Measurements from ENCODE around the gene CCDC60.

CCDC60 gene

DNA sequence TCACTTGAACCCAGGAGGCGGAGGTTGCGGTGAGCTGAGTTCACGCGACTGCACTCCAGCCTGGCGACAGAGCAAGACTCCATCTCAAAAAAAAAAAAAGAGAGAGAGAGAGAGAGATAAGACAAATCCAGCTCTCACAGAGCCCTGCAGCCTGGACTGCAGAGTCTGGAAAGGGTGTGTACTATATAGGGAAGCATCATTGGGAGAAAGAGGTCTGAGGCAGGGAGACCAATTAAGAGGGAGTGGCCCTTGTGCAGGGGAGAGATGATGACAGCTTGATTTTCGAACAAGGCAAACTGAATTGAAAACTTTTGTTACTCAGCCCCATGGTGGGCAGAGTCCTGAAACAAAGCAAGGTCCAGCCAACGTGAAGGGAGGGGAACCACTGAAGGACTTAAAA is 116.2 kb downstream of the CCDC60 start:
- no peak for DNase-seq

DNA sequence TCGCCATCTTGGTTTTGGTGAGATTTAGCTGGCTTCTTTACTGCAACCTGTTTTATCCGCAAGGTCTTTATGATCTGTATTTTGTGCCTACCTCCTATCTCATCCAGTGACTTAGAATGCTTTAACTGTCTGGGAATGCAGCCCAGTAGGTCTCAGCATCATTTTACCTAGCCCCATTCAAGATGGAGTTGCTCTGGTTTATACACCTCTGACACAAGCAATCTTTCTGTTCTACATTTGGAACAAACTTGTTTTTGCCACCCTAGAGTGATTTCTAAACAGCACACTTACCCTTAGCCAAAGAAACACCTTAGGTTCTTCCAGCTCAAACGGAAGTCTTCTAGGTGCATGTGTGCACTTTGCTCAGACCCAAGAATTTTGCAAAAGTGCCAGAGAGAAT is 122.3 kb downstream of the CCDC60 start:
- no peak for DNase-seq

- DNase-seq, result peak in 1 of 3 experiments; percentile 11
These were observed 122.7 kb downstream of the CCDC60 start for GRCh38 chr12:119457271-119457670.

DNA sequence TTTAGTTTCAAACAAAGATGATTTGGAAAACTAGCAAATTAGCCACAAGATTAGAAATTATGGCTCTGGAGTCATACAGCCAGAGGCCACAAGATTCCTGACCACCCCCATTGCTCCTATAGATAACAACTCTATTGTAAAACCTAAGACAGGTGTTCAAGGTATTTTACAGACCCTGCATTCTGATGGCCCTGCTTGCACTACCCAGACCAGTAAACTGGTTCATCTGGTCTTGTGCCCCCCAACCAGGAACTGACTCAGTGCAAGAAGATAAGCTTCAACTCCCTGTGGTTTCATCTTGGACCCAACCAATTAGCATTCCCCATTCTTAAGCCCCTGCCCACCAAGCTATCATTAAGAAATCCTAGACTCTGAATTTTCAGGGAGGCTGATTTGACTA is 125.0 kb downstream of the CCDC60 start:
- no peak for DNase-seq

DNA sequence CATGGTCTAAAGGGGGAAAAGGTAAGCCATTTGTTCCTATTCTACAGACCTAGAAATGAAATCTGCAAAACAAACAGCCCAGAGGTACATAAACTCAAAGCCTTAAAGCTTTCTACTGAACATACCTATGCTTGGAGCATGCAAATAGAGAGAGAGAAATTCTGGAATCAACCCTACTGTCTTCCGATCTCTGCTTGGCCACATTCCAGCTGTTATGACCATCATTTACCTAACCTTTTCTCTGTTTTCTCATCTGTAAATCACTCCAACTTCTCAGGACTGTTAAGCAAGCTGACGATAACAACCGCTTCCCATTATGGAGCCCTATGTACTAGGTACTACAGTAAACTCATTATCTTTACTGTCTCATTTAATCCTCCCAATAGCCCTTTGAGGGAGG is 126.3 kb downstream of the CCDC60 start:
- DNase-seq, result no peak

GRCh38 chr12:119461636-119462214 is 127.2 kb downstream of the CCDC60 start:
- DNase-seq, result no peak

GRCh38 chr12:119463211-119463926 is 128.8 kb downstream of the CCDC60 start:
- no peak for DNase-seq

DNA sequence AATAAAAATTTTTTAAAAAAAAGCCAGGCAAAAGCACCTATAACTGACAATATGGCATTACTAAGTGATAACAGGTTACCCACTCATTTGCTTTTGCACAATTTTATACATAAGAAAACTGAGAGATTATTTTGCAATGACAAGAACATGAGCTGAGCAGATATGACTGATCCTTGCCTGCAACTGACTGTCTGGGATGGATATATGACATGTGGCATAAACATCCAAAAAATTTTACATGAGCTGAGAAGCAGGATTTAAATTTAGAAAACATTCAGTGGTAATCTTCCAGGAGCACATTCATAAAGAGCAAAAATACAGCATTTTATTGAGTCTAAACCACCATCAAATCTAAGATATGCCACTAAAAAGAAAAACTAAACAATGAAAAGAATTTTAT is 133.8 kb downstream of the CCDC60 start:
- DNase-seq, result no peak

GRCh38 chr12:119475650-119476049 is 141.1 kb downstream of the CCDC60 start:
- no peak for DNase-seq

DNA sequence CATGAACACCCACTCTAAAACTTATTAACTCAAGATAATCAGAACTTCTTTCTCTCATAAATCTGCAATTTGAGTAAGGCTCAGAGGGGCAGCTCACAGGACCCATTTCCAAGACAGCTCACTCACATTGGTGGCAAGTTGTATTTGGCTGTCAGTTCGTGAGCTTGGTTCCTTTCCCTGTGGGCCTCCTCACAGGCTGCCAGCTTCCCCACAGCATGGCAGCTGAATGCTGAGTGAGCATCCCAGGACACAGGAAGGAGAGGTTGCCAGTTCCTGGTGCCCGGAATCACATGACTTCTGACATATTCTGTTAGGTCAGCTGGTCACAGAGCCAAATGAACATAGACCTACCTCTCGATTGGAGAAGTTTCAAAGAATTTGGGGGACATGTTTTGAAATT is 142.4 kb downstream of the CCDC60 start:
- no peak for DNase-seq

GRCh38 chr12:119479121-119479561 is 144.6 kb downstream of the CCDC60 start:
- peak in 1 of 3 experiments; percentile 16 for DNase-seq

GRCh38 chr12:119480551-119480950 is 146.0 kb downstream of the CCDC60 start:
- DNase-seq, result no peak

DNA sequence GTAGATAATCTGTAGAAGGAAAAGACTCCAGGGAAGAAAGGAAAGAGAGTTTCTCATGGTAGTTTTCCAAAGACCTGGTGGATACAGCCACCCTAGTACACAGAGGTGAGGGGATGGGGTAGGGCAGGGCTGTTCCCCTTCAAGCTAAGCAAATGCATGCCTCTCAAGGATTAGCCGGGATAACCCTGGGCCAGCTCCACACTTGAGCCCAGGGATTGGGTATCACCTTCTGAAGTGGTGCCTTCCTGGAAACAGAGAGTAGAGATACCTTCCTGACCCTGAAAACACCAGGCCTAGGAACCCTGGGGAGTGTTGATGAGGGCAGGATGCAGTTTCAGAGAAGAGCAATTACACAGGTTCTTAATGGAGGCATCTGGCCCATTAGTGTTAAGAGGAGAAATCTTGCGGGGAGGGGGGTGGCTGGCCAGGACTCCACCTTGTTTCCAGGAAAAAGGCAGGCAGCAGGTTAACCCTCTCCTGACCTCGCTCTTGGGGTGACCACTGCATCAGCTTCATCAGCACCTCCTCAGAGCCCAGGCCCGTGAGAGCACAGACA is 152.1 kb downstream of the CCDC60 start:
- DNase-seq, result peak; percentile 7 to 89 (median 66)

GRCh38 chr12:119491814-119492213 is 157.3 kb downstream of the CCDC60 start:
- no peak for DNase-seq

DNA sequence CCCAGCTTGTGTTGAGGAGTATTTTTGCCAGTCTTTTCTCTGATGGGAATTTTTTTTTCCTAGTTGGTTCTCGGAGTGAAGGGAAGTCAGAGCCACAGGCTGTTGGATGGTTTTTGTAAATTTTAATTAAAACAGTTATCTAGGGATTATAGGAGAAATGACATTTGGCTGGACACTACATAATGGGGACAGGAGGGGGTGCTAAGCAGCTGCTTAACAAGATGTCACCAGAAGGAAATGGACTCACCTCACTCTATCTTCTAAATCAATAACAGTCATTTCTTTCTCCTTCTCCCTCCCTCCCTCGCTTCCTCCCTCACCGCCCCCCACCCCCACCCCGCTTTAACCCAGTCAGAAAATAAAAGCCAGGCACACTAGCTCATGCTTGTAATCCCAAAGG is 165.7 kb downstream of the CCDC60 start:
- no peak for DNase-seq

GRCh38 chr12:119501052-119501451 is 166.5 kb downstream of the CCDC60 start:
- no peak for DNase-seq

DNA sequence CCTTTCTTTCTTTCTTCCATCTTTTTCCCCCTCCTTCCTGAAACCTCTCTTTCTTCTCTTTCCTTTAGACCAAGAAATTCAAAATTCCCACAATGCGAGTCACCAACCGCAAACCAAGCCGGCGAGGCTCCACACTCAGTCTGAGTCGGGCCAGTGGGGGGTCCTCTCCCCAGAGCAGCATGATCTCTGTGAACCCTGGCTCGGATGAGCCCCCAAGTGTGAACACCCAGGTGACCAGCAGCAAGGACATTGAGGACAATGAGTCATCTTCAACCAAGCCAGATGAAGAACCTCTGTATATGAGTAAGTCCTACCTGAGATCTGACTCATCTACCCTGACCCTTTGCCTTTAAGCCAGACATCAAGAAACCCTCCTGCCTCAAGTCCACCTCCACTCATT is 170.5 kb downstream of the CCDC60 start:
- no peak for DNase-seq

DNA sequence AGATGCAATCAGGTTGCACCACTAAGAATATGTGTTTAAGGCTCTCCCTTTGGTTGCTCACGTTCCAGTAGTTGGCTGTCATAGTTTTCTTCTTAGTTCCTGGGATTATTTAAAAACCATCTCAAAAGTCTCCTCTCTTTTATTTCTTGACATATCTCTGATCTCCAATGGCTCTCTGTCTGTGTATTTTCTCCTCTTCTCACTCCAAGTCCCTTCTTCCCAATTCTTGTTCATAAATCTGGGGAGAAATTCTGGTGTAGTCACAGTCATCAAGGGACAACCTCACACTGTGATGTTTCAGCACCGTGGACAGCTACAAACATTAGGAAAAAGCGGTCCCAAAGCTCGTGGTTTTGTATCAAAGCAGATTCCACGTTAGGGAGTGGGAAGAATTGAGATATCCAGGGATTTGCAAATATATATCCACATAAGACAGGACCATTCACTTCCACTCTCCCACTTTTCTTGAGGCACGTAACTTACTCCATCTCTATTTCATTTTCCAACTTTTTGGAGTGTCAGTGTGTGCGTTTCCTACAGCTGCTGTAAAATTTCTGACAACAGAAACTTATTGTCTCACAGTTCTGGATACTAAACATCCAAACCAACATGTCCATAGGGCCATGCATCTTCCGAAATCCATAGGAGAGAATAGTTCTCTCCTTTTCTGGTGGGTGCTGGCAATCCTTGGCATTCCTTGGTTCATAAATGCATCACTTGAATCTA is 178.4 kb downstream of the CCDC60 start:
- no peak for DNase-seq

GRCh38 chr12:119528241-119528640 is 193.7 kb downstream of the CCDC60 start:
- DNase-seq, result no peak

GRCh38 chr12:119540476-119540875 is 205.9 kb downstream of the CCDC60 start:
- no peak for DNase-seq

DNA sequence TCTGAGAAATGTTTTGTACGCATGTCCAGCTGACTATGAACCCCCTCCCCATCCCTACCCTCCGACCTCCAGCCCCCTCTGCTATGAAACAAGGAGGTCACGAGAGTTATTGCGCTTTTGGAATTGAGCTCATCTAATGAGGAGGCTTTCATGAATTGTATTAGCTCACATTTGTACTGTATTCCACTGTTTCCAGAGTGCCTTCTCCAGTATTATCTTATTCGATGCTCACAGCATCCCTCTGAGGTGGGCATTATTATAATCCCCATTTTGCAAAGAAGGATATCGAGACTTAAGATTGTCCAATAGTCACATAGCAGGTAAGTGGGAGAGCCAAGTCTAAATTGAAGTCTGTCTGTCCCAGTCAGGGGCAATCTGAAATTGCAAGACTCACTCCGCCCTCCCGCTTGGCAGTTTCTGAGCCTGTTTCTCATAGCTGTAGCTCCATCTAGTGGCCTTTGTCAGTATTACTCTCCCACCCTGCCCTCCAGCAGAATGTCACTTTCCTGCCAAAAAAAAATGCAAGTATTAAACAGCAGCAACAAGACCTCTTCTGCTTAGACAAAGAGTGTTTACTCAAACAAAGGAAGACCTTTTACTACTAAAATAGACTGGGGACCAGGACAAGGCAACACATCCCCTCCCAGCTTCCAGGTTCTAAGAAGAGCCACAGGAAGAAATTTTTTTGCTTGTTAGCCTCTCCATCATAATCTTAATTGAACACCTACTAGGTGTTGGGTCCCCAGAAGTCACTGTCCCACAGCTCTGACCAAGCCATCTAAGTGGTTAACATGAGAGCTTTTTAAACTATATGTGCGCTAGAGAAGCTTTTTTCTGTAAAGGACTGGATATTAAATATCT is 210.5 kb downstream of the CCDC60 start:
- peak; percentile 37 to 80 (median 75) for DNase-seq

DNA sequence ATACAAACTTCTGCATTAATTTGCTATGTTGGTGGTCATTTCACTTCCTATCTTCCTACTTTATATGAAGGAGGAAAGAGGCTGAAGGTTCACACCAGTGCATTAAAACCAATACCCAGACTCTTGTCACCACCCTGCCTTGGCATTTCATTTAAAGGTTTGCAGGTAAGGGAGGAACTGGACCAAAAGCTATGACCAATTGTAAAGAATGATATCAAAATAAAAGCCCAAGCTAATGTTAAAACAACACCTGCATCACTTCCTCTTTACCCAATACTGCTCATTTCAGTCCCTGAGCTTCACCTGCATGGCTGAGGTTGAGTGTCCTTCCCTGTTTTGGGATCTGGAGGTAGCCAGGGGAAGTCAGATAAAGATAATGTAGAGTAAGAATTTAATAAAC is 211.8 kb downstream of the CCDC60 start:
- no peak for DNase-seq

- no peak for DNase-seq
These were observed 212.5 kb downstream of the CCDC60 start for GRCh38 chr12:119547001-119547400.
